Caco-2 (cell line): ENCODE data around the gene HOXD8. TPM values are rescaled to one million over a fixed set of nuclear protein-coding genes. Genes with fewer than 3 reads are reported as not detected.

ENCODE experiments used
- BruUV-seq: library from RNA; stranded (reverse); fragments of 400-500 nt; replicated peaks from 2 replicates; lab custom pipeline; 2021; lab: Mats Ljungman, UMichigan
- CTCF ChIA-PET: fragments of 300-600 bp; sonication (Branson Sonifier 250); formaldehyde crosslinking; loops from one replicate; lab custom pipeline; 2022; ENCODE audit warnings: antibody characterized with exemption; lab: Charles Lee
- POLR2A ChIA-PET: fragments of 300-600 bp; sonication (Branson Sonifier 250); formaldehyde crosslinking; loops from one replicate; lab custom pipeline; 2022; ENCODE audit warnings: antibody characterized with exemption; lab: Charles Lee
- DNase-seq, 2 experiments: peaks; one replicate each; pipeline versions ENCODE4 v3.0.0 to v3.0.0-alpha.2; 2020 to 2022
- H3K27me3 ChIP-seq: replicated peaks from 2 replicates; pipeline ENCODE4 v1.6.0; 2011; ENCODE audit warnings: low read length; ENCODE audit not compliant: control insufficient read depth, insufficient read depth
- H3K36me3 ChIP-seq: 2 replicates; pipeline ENCODE4 v1.5.1; 2011; ENCODE audit warnings: low read length; ENCODE audit not compliant: control insufficient read depth, insufficient read depth
- H3K4me1 ChIP-seq: fragments of 250-450 bp; sonication (Bioruptor Pico); 2 replicates; pipeline ENCODE4 v1.5.1; 2020; ENCODE audit warnings: mild to moderate bottlenecking
- H3K4me3 ChIP-seq: 2 replicates; pipeline ENCODE4 v1.5.1; 2011; ENCODE audit warnings: low read depth, mild to moderate bottlenecking, control low read depth, low read length
- H3K9me3 ChIP-seq: fragments of 250-450 bp; sonication (Bioruptor Pico); 2 replicates; pipeline ENCODE4 v1.5.1; 2020; ENCODE audit warnings: mild to moderate bottlenecking, moderate library complexity
- H3K27ac Mint-ChIP-seq: one replicate; pipeline ENCODE4 v1.8.0; 2022; ENCODE audit warnings: mixed read lengths; ENCODE audit not compliant: unreplicated experiment
- H3K27me3 Mint-ChIP-seq: one replicate; pipeline ENCODE4 v1.8.0; 2022; ENCODE audit warnings: mixed read lengths; ENCODE audit not compliant: insufficient read depth, unreplicated experiment
- H3K36me3 Mint-ChIP-seq: one replicate; pipeline ENCODE4 v1.8.0; 2022; ENCODE audit warnings: mild to moderate bottlenecking, mixed read lengths; ENCODE audit not compliant: insufficient read depth, unreplicated experiment
- H3K4me1 Mint-ChIP-seq: one replicate; pipeline ENCODE4 v1.8.0; 2022; ENCODE audit warnings: low read depth, mixed read lengths; ENCODE audit not compliant: unreplicated experiment
- H3K4me3 Mint-ChIP-seq: one replicate; pipeline ENCODE4 v1.8.0; 2022; ENCODE audit warnings: mild to moderate bottlenecking, moderate library complexity, mixed read lengths; ENCODE audit not compliant: unreplicated experiment
- H3K9me3 Mint-ChIP-seq: one replicate; pipeline ENCODE4 v1.8.0; 2022; ENCODE audit warnings: mixed read lengths; ENCODE audit not compliant: unreplicated experiment
- CTCF ChIP-seq, 2 experiments: fragments of 200-600 bp in 1 of 2; IDR thresholded peaks; 1 replicate in 1 of 2; 2 replicates in 1 of 2; pipeline versions ENCODE4 v1.5.1 to v1.8.0; 2011 to 2022; ENCODE audit warnings: antibody characterized with exemption in 1 of 2, control low read depth in 1 of 2, inconsistent platforms in 1 of 2, low read depth in 1 of 2, low read length in 1 of 2, mild to moderate bottlenecking in 1 of 2, moderate library complexity in 1 of 2; ENCODE audit not compliant: insufficient read depth in 1 of 2, severe bottlenecking in 1 of 2, unreplicated experiment in 1 of 2
- intact Hi-C: fragments of 100-400 bp; cut with micrococcal nuclease; formaldehyde crosslinking; loops from one replicate; pipeline ENCODE4 v1.10.0; 2022; ENCODE audit not compliant: unreplicated experiment
- total RNA-seq: library from RNA; stranded (reverse); gene quantifications from 2 replicates; pipeline ENCODE4 v1.2.3, GENCODE V29; 2022

The HOXD8 gene
- total RNA-seq, 1 experiment from 2014 or later: not detected

- POLR2A ChIA-PET: no interaction called here
Measured at GRCh38 chr2:176131848-176132158, 2.3 kb downstream of the HOXD8 start.

GRCh38 chr2:176132205-176133171 lies 3.0 kb downstream of the HOXD8 start:
- POLR2A ChIA-PET: no interaction called here
- peaks cover 60% of the 10 kb centered on the region for H3K27me3 Mint-ChIP-seq

More at GRCh38 chr2:176131848-176132158, 2.3 kb downstream of the HOXD8 start:
- no peak for TF ChIP-seq CTCF (IDR thresholded peaks at IDR 0.05; ENCODE audit: insufficient read depth in 1 of 2, low read depth in 1 of 2, low read length in 1 of 2, severe bottlenecking in 1 of 2, unreplicated experiment in 1 of 2)
- Histone ChIP-seq H3K4me1 (peaks cover 30% of the 10 kb centered on the region), H3K9me3 (no peaks in the 10 kb centered on the region), H3K4me3 (no peak overlapping the region), H3K27me3 (peaks cover 17% of the 10 kb centered on the region), H3K36me3 (no peaks in the 10 kb centered on the region)
- CTCF ChIA-PET: interaction anchor here (1.3 kb wide), 1 partner anchor 323 kb away, joined by 3 read pairs; no protein-coding TSS in a partner anchor
- BruUV-seq: no TSS peak
- intact Hi-C loops: no loop called here
- no peak for DNase-seq
- H3K36me3 Mint-ChIP-seq: no peaks in the 10 kb centered on the region
- H3K4me1 Mint-ChIP-seq: peaks cover 36% of the 10 kb centered on the region
- H3K9me3 Mint-ChIP-seq: no peaks in the 10 kb centered on the region
- peaks cover 61% of the 10 kb centered on the region for H3K27me3 Mint-ChIP-seq
- no peak overlapping the region for H3K4me3 Mint-ChIP-seq
- no peak overlapping the region for H3K27ac Mint-ChIP-seq

GRCh38 chr2:176133389-176133788 lies 3.9 kb downstream of the HOXD8 start:
- Histone ChIP-seq H3K27me3 (peaks cover 16% of the 10 kb centered on the region), H3K4me1 (peaks cover 25% of the 10 kb centered on the region), H3K9me3 (no peaks in the 10 kb centered on the region), H3K4me3 (no peak overlapping the region), H3K36me3 (no peaks in the 10 kb centered on the region)
- Mint-ChIP-seq H3K27ac (no peak overlapping the region), H3K4me3 (no peak overlapping the region), H3K36me3 (no peaks in the 10 kb centered on the region), H3K27me3 (peaks cover 57% of the 10 kb centered on the region), H3K4me1 (peaks cover 28% of the 10 kb centered on the region), H3K9me3 (no peaks in the 10 kb centered on the region)
- ChIA-PET POLR2A (no interaction called here), CTCF (no interaction called here)
- TF ChIP-seq CTCF (IDR thresholded peaks at IDR 0.05; ENCODE audit: insufficient read depth in 1 of 2, low read depth in 1 of 2, low read length in 1 of 2, severe bottlenecking in 1 of 2, unreplicated experiment in 1 of 2): no peak
- DNase-seq: no peak
- no TSS peak for BruUV-seq
- intact Hi-C loops: no loop called here

More at GRCh38 chr2:176132205-176133171, 3.0 kb downstream of the HOXD8 start:
- Mint-ChIP-seq H3K27ac (no peak overlapping the region), H3K4me1 (peaks cover 36% of the 10 kb centered on the region), H3K9me3 (no peaks in the 10 kb centered on the region), H3K4me3 (no peak overlapping the region), H3K36me3 (no peaks in the 10 kb centered on the region)
- intact Hi-C loops: no loop called here
- no peak for DNase-seq
- no peak overlapping the region for H3K4me3 ChIP-seq
- peaks cover 30% of the 10 kb centered on the region for H3K4me1 ChIP-seq
- CTCF ChIA-PET: interaction anchor here (0.7 to 1.3 kb wide), 2 partner anchors 252 to 322 kb away, joined by 3 read pairs; no protein-coding TSS in a partner anchor
- BruUV-seq: no TSS peak
- H3K9me3 ChIP-seq: no peaks in the 10 kb centered on the region
- H3K27me3 ChIP-seq: peaks cover 17% of the 10 kb centered on the region
- H3K36me3 ChIP-seq: no peaks in the 10 kb centered on the region
- TF ChIP-seq CTCF (IDR thresholded peaks at IDR 0.05; ENCODE audit: insufficient read depth in 1 of 2, low read depth in 1 of 2, low read length in 1 of 2, severe bottlenecking in 1 of 2, unreplicated experiment in 1 of 2): no peak
